HCT116 (cell line): Measurements from ENCODE around the gene GPR62. TPM values are rescaled to one million over a fixed set of nuclear protein-coding genes. Genes with fewer than 3 reads are reported as not detected.

ENCODE experiments used
- ATAC-seq: fragments of 200-7000 bp; cut with Tn5 transposase; 2 replicates; pipeline ENCODE4 v1.9.1; 2020; ENCODE audit warnings: mild to moderate bottlenecking, moderate library complexity
- BruUV-seq: library from RNA; stranded (reverse); fragments of 400-500 nt; replicated peaks from 2 replicates; lab custom pipeline; 2021; lab: Mats Ljungman, UMichigan
- CTCF ChIA-PET: fragments of 300-600 bp; sonication (Branson Sonifier 250); formaldehyde crosslinking; loops from one replicate; lab custom pipeline; 2021; ENCODE audit warnings: antibody characterized with exemption; lab: Charles Lee
- POLR2A ChIA-PET: fragments of 300-600, 350-600 bp; sonication (Branson Sonifier 250); formaldehyde crosslinking; loops from one replicate; lab custom pipeline; 2021; ENCODE audit warnings: antibody characterized with exemption; lab: Charles Lee
- RAD21 ChIA-PET, 2 experiments: fragments of 300-600 bp; sonication (Branson Sonifier 250); formaldehyde crosslinking; loops; one replicate each; lab custom pipeline; 2023; ENCODE audit warnings: low total read pairs in 2 of 2; ENCODE audit not compliant: uncharacterized antibody in 2 of 2, unreplicated experiment in 2 of 2, low non-redundant PET in 1 of 2; lab: Charles Lee
- DNase-seq: peaks from one replicate; pipeline ENCODE4 v3.0.0-alpha.2; 2010; ENCODE audit warnings: low read depth, low spot score
- H2AFZ ChIP-seq: fragments of 200-600 bp; shearing (Covaris generic), sonication (generic); 2 replicates; pipeline ENCODE4 v1.6.1; 2017; ENCODE audit warnings: low read depth, mixed run types, mixed read lengths, antibody characterized with exemption, low read length; ENCODE audit not compliant: poor library complexity, severe bottlenecking
- H3K27ac ChIP-seq: 2 replicates; pipeline ENCODE4 v1.5.1; 2012; ENCODE audit warnings: low read depth, low read length
- H3K27me3 ChIP-seq: fragments of 200-600 bp; sonication (generic); 2 replicates; pipeline ENCODE4 v1.6.1; 2016; ENCODE audit warnings: mixed run types, low read length, mixed read lengths; ENCODE audit not compliant: insufficient read depth
- H3K36me3 ChIP-seq, 2 experiments: fragments of 200-500 bp in 1 of 2; fragments of 200-600 bp in 1 of 2; sonication (Bioruptor generic) in 1 of 2; sonication (generic) in 1 of 2; 2 replicates each; pipeline versions ENCODE4 v1.5.1 to v1.6.1; 2014 to 2016; ENCODE audit warnings: low read length in 2 of 2, inconsistent platforms in 1 of 2, mixed read lengths in 1 of 2, mixed run types in 1 of 2; ENCODE audit not compliant: insufficient read depth in 2 of 2, control insufficient read depth in 1 of 2
- H3K4me1 ChIP-seq, 2 experiments: fragments of 200-600 bp in 1 of 2; sonication (generic) in 1 of 2; 2 replicates each; pipeline versions ENCODE4 v1.5.1 to v1.6.1; 2012 to 2017; ENCODE audit warnings: low read length in 2 of 2, inconsistent platforms in 1 of 2, mild to moderate bottlenecking in 1 of 2, mixed read lengths in 1 of 2, mixed run types in 1 of 2, moderate library complexity in 1 of 2; ENCODE audit not compliant: insufficient read depth in 2 of 2, control insufficient read depth in 1 of 2
- H3K4me2 ChIP-seq: fragments of 200-600 bp; sonication (generic); 2 replicates; pipeline ENCODE4 v1.6.1; 2017; ENCODE audit warnings: mixed run types, low read length, mixed read lengths
- H3K4me3 ChIP-seq, 2 experiments: fragments of 200-600 bp in 1 of 2; sonication (generic) in 1 of 2; replicated peaks in 1 of 2; 2 replicates each; pipeline ENCODE4 v1.5.1; 2011 to 2016; ENCODE audit warnings: low read length in 2 of 2, control low read depth in 1 of 2, low read depth in 1 of 2, mild to moderate bottlenecking in 1 of 2, mixed read lengths in 1 of 2, mixed run types in 1 of 2
- H3K79me2 ChIP-seq: fragments of 200-600 bp; sonication (generic); 2 replicates; pipeline ENCODE4 v1.6.1; 2017; ENCODE audit warnings: mild to moderate bottlenecking, mixed run types, low read length, moderate library complexity, mixed read lengths; ENCODE audit not compliant: insufficient read depth
- H3K9ac ChIP-seq: fragments of 200-600 bp; sonication (generic); 2 replicates; pipeline ENCODE4 v1.6.1; 2016; ENCODE audit warnings: low read length, mixed read lengths
- H3K9me2 ChIP-seq: fragments of 200-600 bp; sonication (generic), shearing (Covaris generic); 2 replicates; pipeline ENCODE4 v1.6.1; 2017; ENCODE audit warnings: mixed run types, mild to moderate bottlenecking, moderate library complexity; ENCODE audit not compliant: insufficient read depth
- H3K9me3 ChIP-seq, 2 experiments: fragments of 200-500 bp in 1 of 2; fragments of 200-600 bp in 1 of 2; sonication (Bioruptor generic) in 1 of 2; sonication (generic) in 1 of 2; 2 replicates each; pipeline ENCODE4 v1.6.1; 2014 to 2017; ENCODE audit warnings: low read length in 2 of 2, mixed read lengths in 2 of 2, inconsistent platforms in 1 of 2, low read depth in 1 of 2, mild to moderate bottlenecking in 1 of 2, mixed run types in 1 of 2, moderate library complexity in 1 of 2; ENCODE audit not compliant: control insufficient read depth in 1 of 2, insufficient read depth in 1 of 2
- H4K20me1 ChIP-seq: fragments of 200-600 bp; sonication (generic), shearing (Covaris generic); 2 replicates; pipeline ENCODE4 v1.6.1; 2017; ENCODE audit warnings: mixed run types, mild to moderate bottlenecking, moderate library complexity; ENCODE audit not compliant: insufficient read depth
- ATF3 ChIP-seq: IDR thresholded peaks from 2 replicates; pipeline ENCODE4 v1.6.1; 2012
- CEBPB ChIP-seq: IDR thresholded peaks from 2 replicates; pipeline ENCODE4 v1.6.1; 2012; ENCODE audit warnings: low read depth
- CTCF ChIP-seq, 3 experiments: fragments of 200-600 bp in 1 of 3; sonication (generic) in 1 of 3; IDR thresholded peaks in 2 of 3; conservative IDR thresholded peaks in 1 of 3; 2 replicates each; pipeline ENCODE4 v1.5.1; 2012 to 2017; ENCODE audit warnings: low read depth in 2 of 3, low read length in 2 of 3, antibody characterized with exemption in 1 of 3, borderline replicate concordance in 1 of 3, control low read depth in 1 of 3, mild to moderate bottlenecking in 1 of 3, mixed read lengths in 1 of 3, mixed run types in 1 of 3, moderate library complexity in 1 of 3; ENCODE audit not compliant: insufficient read depth in 1 of 3
- EGR1 ChIP-seq: IDR thresholded peaks from 2 replicates; pipeline ENCODE4 v1.6.1; 2012; ENCODE audit warnings: low read depth
- ELF1 ChIP-seq: IDR thresholded peaks from 2 replicates; pipeline ENCODE4 v1.6.1; 2012; ENCODE audit warnings: low read depth, borderline replicate concordance
- EZH2 ChIP-seq: fragments of 200-600 bp; sonication (generic); IDR thresholded peaks from 2 replicates; pipeline ENCODE4 v1.6.1; 2017; ENCODE audit warnings: antibody characterized with exemption, mixed run types
- EZH2phosphoT487 ChIP-seq: fragments of 200-600 bp; IDR thresholded peaks from 2 replicates; pipeline ENCODE4 v1.6.1; 2018; ENCODE audit warnings: antibody characterized with exemption, borderline replicate concordance
- FOSL1 ChIP-seq: IDR thresholded peaks from 2 replicates; pipeline ENCODE4 v1.6.1; 2012; ENCODE audit warnings: low read depth
- JUND ChIP-seq: IDR thresholded peaks from 2 replicates; pipeline ENCODE4 v1.6.1; 2012
- MAX ChIP-seq: IDR thresholded peaks from 2 replicates; pipeline ENCODE4 v1.6.1; 2012
- POLR2A ChIP-seq: IDR thresholded peaks from 2 replicates; pipeline ENCODE4 v1.7.0; 2011; ENCODE audit warnings: borderline replicate concordance; ENCODE audit not compliant: insufficient read depth, insufficient read length; ENCODE audit errors: extremely low read depth
- POLR2AphosphoS5 ChIP-seq: IDR thresholded peaks from 2 replicates; pipeline ENCODE4 v1.6.1; 2011; ENCODE audit warnings: mild to moderate bottlenecking, low read depth, low read length, moderate library complexity
- RAD21 ChIP-seq: IDR thresholded peaks from 2 replicates; pipeline ENCODE4 v1.6.1; 2012; ENCODE audit warnings: low read depth, mild to moderate bottlenecking
- SIN3A ChIP-seq: IDR thresholded peaks from 2 replicates; pipeline ENCODE4 v1.6.1; 2012; ENCODE audit warnings: low read depth
- SP1 ChIP-seq: IDR thresholded peaks from 2 replicates; pipeline ENCODE4 v1.6.1; 2012; ENCODE audit warnings: low read depth
- TCF7L2 ChIP-seq: IDR thresholded peaks from 2 replicates; pipeline ENCODE4 v1.7.0; 2011; ENCODE audit warnings: borderline replicate concordance, inconsistent platforms; ENCODE audit not compliant: insufficient read depth, insufficient read length; ENCODE audit errors: extremely low read depth
- ZFX ChIP-seq: fragments of 450-650 bp; IDR thresholded peaks from 2 replicates; pipeline ENCODE4 v1.6.1; 2017
- ZNF274 ChIP-seq: fragments of 200-500 bp; sonication (Bioruptor generic); IDR thresholded peaks from 2 replicates; pipeline ENCODE4 v1.6.1; 2014; ENCODE audit warnings: mild to moderate bottlenecking, low read depth, low read length, inconsistent platforms
- intact Hi-C: fragments of 100-400 bp; cut with micrococcal nuclease; formaldehyde crosslinking; loops from 2 replicates; pipeline ENCODE4 v1.10.0; 2022
- total RNA-seq: library from RNA; stranded (reverse); gene quantifications from one replicate; pipeline ENCODE4 v1.2.1, GENCODE V29; 2021; ENCODE audit not compliant: unreplicated experiment
- TF ChIP-seq, protein P1 (sequence below): IDR thresholded peaks from 2 replicates; pipeline ENCODE4 v1.6.1; 2012; ENCODE audit warnings: low read depth

GPR62 gene
- total RNA-seq, 1 experiment from 2014 or later: not detected

GRCh38 chr3:51930439-51930838 is 24.7 kb upstream of the GPR62 start:
- BruUV-seq: no TSS peak
- TF ChIP-seq EZH2phosphoT487 (no peak), ATF3 (no peak), EZH2 (no peak), POLR2A (no peak), ZFX (no peak), TCF7L2 (no peak), EGR1 (no peak), SIN3A (no peak), JUND (no peak), CEBPB (no peak), POLR2AphosphoS5 (no peak), ELF1 (no peak), ZNF274 (no peak), RAD21 (no peak), CTCF (IDR thresholded peaks at IDR 0.05 in 2 of 3, conservative IDR thresholded peaks at IDR 0.05 in 1 of 3; ENCODE audit: borderline replicate concordance in 1 of 3, insufficient read depth in 1 of 3, low read depth in 2 of 3, low read length in 2 of 3) (no peak), MAX (no peak), SP1 (no peak), FOSL1 (no peak)
- TF ChIP-seq, protein P1, sequence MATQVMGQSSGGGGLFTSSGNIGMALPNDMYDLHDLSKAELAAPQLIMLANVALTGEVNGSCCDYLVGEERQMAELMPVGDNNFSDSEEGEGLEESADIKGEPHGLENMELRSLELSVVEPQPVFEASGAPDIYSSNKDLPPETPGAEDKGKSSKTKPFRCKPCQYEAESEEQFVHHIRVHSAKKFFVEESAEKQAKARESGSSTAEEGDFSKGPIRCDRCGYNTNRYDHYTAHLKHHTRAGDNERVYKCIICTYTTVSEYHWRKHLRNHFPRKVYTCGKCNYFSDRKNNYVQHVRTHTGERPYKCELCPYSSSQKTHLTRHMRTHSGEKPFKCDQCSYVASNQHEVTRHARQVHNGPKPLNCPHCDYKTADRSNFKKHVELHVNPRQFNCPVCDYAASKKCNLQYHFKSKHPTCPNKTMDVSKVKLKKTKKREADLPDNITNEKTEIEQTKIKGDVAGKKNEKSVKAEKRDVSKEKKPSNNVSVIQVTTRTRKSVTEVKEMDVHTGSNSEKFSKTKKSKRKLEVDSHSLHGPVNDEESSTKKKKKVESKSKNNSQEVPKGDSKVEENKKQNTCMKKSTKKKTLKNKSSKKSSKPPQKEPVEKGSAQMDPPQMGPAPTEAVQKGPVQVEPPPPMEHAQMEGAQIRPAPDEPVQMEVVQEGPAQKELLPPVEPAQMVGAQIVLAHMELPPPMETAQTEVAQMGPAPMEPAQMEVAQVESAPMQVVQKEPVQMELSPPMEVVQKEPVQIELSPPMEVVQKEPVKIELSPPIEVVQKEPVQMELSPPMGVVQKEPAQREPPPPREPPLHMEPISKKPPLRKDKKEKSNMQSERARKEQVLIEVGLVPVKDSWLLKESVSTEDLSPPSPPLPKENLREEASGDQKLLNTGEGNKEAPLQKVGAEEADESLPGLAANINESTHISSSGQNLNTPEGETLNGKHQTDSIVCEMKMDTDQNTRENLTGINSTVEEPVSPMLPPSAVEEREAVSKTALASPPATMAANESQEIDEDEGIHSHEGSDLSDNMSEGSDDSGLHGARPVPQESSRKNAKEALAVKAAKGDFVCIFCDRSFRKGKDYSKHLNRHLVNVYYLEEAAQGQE: no peak

More at GRCh38 chr3:51930439-51930838, 24.7 kb upstream of the GPR62 start:
- Histone ChIP-seq H3K27me3 (no peaks in the 10 kb centered on the region), H3K9me2 (no peaks in the 10 kb centered on the region), H2AFZ (no peak overlapping the region), H3K27ac (no peak overlapping the region), H3K4me3 (no peak overlapping the region), H3K4me2 (no peak overlapping the region), H4K20me1 (no peaks in the 10 kb centered on the region), H3K9me3 (no peaks in the 10 kb centered on the region), H3K79me2 (no peaks in the 10 kb centered on the region), H3K4me1 (no peaks in the 10 kb centered on the region), H3K36me3 (peaks cover 15 to 29% of the 10 kb centered on the region in 2 experiments; a peak in 3 of 4 replicates), H3K9ac (no peak overlapping the region)
- ATAC-seq (no peak), DNase-seq (no peak)
- intact Hi-C loops: no loop called here
- ChIA-PET CTCF (no interaction called here), POLR2A (no interaction called here), RAD21 (no interaction called here)
